KMS-11 (cell line): ENCODE data around the gene GABPB2.

Experiments
- H2AFZ ChIP-seq: fragments of 200-600 bp; sonication (generic); 2 replicates; pipeline ENCODE4 v1.6.1; 2016; ENCODE audit warnings: antibody characterized with exemption, mixed run types, low read depth
- H3K27ac ChIP-seq: fragments of 200-600 bp; sonication (generic); 2 replicates; pipeline ENCODE4 v1.6.1; 2016; ENCODE audit warnings: mild to moderate bottlenecking, mixed run types
- H3K27me3 ChIP-seq: fragments of 200-600 bp; sonication (generic); 2 replicates; pipeline ENCODE4 v1.6.1; 2017; ENCODE audit warnings: mild to moderate bottlenecking, low read depth, mixed run types, moderate library complexity; ENCODE audit not compliant: insufficient read depth
- H3K36me3 ChIP-seq: fragments of 200-600 bp; sonication (generic); 2 replicates; pipeline ENCODE4 v1.6.1; 2017; ENCODE audit warnings: mild to moderate bottlenecking, mixed run types; ENCODE audit not compliant: insufficient read depth
- H3K4me1 ChIP-seq: fragments of 200-600 bp; sonication (generic); 2 replicates; pipeline ENCODE4 v1.6.1; 2016; ENCODE audit warnings: mild to moderate bottlenecking, low read depth, mixed run types; ENCODE audit not compliant: poor library complexity, severe bottlenecking
- H3K4me2 ChIP-seq: fragments of 200-600 bp; sonication (generic); 2 replicates; pipeline ENCODE4 v1.7.0; 2016; ENCODE audit warnings: mild to moderate bottlenecking, mixed run types
- H3K4me3 ChIP-seq: fragments of 200-600 bp; sonication (generic); IDR thresholded peaks from 2 replicates; pipeline ENCODE4 v1.6.1; 2017; ENCODE audit warnings: low read depth, low read length, mixed read lengths; ENCODE audit not compliant: insufficient read depth
- H3K79me2 ChIP-seq: fragments of 200-600 bp; sonication (generic); 2 replicates; pipeline ENCODE4 v1.6.1; 2016; ENCODE audit warnings: low read depth, mixed run types; ENCODE audit not compliant: insufficient read depth
- H3K9ac ChIP-seq: fragments of 200-600 bp; sonication (generic); 2 replicates; pipeline ENCODE4 v1.6.1; 2016; ENCODE audit warnings: mild to moderate bottlenecking, mixed run types
- H4K20me1 ChIP-seq: fragments of 200-600 bp; sonication (generic); 2 replicates; pipeline ENCODE4 v1.6.1; 2016; ENCODE audit warnings: mild to moderate bottlenecking, mixed run types; ENCODE audit not compliant: insufficient read depth
- CTCF ChIP-seq: fragments of 200-600 bp; sonication (generic); conservative IDR thresholded peaks from 2 replicates; pipeline ENCODE4 v1.6.1; 2017; ENCODE audit warnings: low read depth, mild to moderate bottlenecking, antibody characterized with exemption, low read length, moderate library complexity, mixed read lengths

GABPB2 gene

GRCh38 chr1:151060007-151060656, 10.4 kb upstream of the GABPB2 start, which contains the start of gene MLLT11:
MLLT11 (plus strand) TSS chr1:151060397; CDS start chr1:151067225, 6,828 bp downstream.
- Histone ChIP-seq H3K27me3 (no peaks in the 10 kb centered on the region), H3K79me2 (peaks cover 48% of the 10 kb centered on the region), H4K20me1 (peaks cover 5% of the 10 kb centered on the region; the same call in 1 of the 2 replicates), H3K36me3 (peaks cover 6% of the 10 kb centered on the region; the same call in 1 of the 2 replicates), H3K4me2 (peak within 1 kb of the TSS; percentile 93), H3K27ac (peak within 1 kb of the TSS; percentile 32), H3K4me3 (peak within 1 kb of the TSS; percentile 98), H3K9ac (peak within 1 kb of the TSS; percentile 67), H3K4me1 (peaks cover 38% of the 10 kb centered on the region), H2AFZ (peak within 1 kb of the TSS; percentile 90)
- no peak for TF ChIP-seq CTCF

- TF ChIP-seq CTCF = no peak
- H3K4me1 ChIP-seq = peaks cover 33% of the 10 kb centered on the region
- no peak overlapping the region for H3K4me3 ChIP-seq
- no peak overlapping the region for H3K9ac ChIP-seq
- no peaks in the 10 kb centered on the region for H3K27me3 ChIP-seq
- 0 out of 2 replicates have a peak overlapping the region, but pooled peaks have one; percentile 93 for H3K4me2 ChIP-seq
- peak overlapping the region; percentile 90; the same call in 1 of the 2 replicates for H2AFZ ChIP-seq
- H3K79me2 ChIP-seq = peaks cover 44% of the 10 kb centered on the region
- no peak overlapping the region for H3K27ac ChIP-seq
- H4K20me1 ChIP-seq = peaks cover 3% of the 10 kb centered on the region; the same call in 1 of the 2 replicates
- H3K36me3 ChIP-seq = no peaks in the 10 kb centered on the region; the same call in 1 of the 2 replicates
These were observed 9.7 kb upstream of the GABPB2 start for GRCh38 chr1:151060657-151061421.

- Histone ChIP-seq H3K27me3 (no peaks in the 10 kb centered on the region), H3K79me2 (peaks cover 35% of the 10 kb centered on the region), H3K36me3 (no peaks in the 10 kb centered on the region), H4K20me1 (no peaks in the 10 kb centered on the region), H3K4me2 (no peak overlapping the region), H3K4me1 (peaks cover 25% of the 10 kb centered on the region), H3K27ac (no peak overlapping the region), H2AFZ (no peak overlapping the region), H3K4me3 (no peak overlapping the region), H3K9ac (no peak overlapping the region)
- TF ChIP-seq CTCF = no peak
These were observed 8.9 kb upstream of the GABPB2 start for GRCh38 chr1:151061704-151062103.

GRCh38 chr1:151062741-151063371, 7.7 kb upstream of the GABPB2 start:
- peaks cover 24% of the 10 kb centered on the region for H3K79me2 ChIP-seq
- no peak overlapping the region for H3K4me3 ChIP-seq
- no peak overlapping the region for H3K4me2 ChIP-seq
- H4K20me1 ChIP-seq = no peaks in the 10 kb centered on the region
- no peak overlapping the region for H3K9ac ChIP-seq
- no peaks in the 10 kb centered on the region for H3K27me3 ChIP-seq
- H3K4me1 ChIP-seq = peaks cover 13% of the 10 kb centered on the region
- no peak overlapping the region for H2AFZ ChIP-seq
- no peaks in the 10 kb centered on the region for H3K36me3 ChIP-seq
- no peak for TF ChIP-seq CTCF
- H3K27ac ChIP-seq = no peak overlapping the region
